Epithelial cell of esophagus (primary cell): ENCODE measurements around the gene GJD2.

ENCODE experiments used
- DNase-seq: peaks from one replicate; pipeline ENCODE4 v3.0.0; 2010; ENCODE audit warnings: low read depth
- H3K4me3 ChIP-seq: 2 replicates; pipeline ENCODE4 v1.5.1; 2011; ENCODE audit warnings: mild to moderate bottlenecking, low read length, control low read depth
- CTCF ChIP-seq: IDR thresholded peaks from 2 replicates; pipeline ENCODE4 v1.5.1; 2011; ENCODE audit warnings: low read depth, mild to moderate bottlenecking, low read length, control low read depth, inconsistent platforms; ENCODE audit not compliant: insufficient read depth; ENCODE audit errors: missing control alignments

GJD2 gene

GRCh38 chr15:34721157-34721801 is 33.5 kb downstream of the GJD2 start:
- no peak overlapping the region for H3K4me3 ChIP-seq
- no peak for DNase-seq
- TF ChIP-seq CTCF: no peak

- no peak for TF ChIP-seq CTCF
- no peak for DNase-seq
- H3K4me3 ChIP-seq: no peak overlapping the region
Measured at GRCh38 chr15:34719695-34720094, 35.1 kb downstream of the GJD2 start.

GRCh38 chr15:34718681-34719665 is 35.8 kb downstream of the GJD2 start:
- no peak for TF ChIP-seq CTCF
- no peak overlapping the region for H3K4me3 ChIP-seq
- no peak for DNase-seq

GRCh38 chr15:34717729-34718128 is 37.1 kb downstream of the GJD2 start:
- no peak for TF ChIP-seq CTCF
- H3K4me3 ChIP-seq: no peak overlapping the region
- DNase-seq: no peak

- H3K4me3 ChIP-seq: no peak overlapping the region
- no peak for TF ChIP-seq CTCF
- no peak for DNase-seq
Measured at GRCh38 chr15:34716111-34716510, 38.7 kb downstream of the GJD2 start.

- H3K4me3 ChIP-seq: no peak overlapping the region
- DNase-seq: no peak
- TF ChIP-seq CTCF: no peak
Measured at GRCh38 chr15:34714476-34715121, 40.2 kb downstream of the GJD2 start.
